IPS DF 6.9 (cell line): ENCODE data around the gene SH3GL1.
A peak's percentile ranks its signal among the peaks of the same experiment; 100 is the strongest.
"Not testable (repeated sequence)": the region's sequence is repeated elsewhere in the genome, so short reads cannot be mapped to it uniquely, and the experiment has no call there.

Source experiments
- DNase-seq: peaks from one replicate; pipeline ENCODE4 v3.0.0-alpha.2; 2013; ENCODE audit warnings: low read depth, low spot score
- H3K27ac ChIP-seq: one replicate; pipeline ENCODE4 v1.5.1; 2013; ENCODE audit warnings: low read length, control low read depth
- H3K27me3 ChIP-seq: 2 replicates; pipeline ENCODE4 v1.6.1; 2013; ENCODE audit warnings: mild to moderate bottlenecking, low read length; ENCODE audit not compliant: control insufficient read depth, insufficient read depth
- H3K36me3 ChIP-seq: 2 replicates; pipeline ENCODE4 v1.6.1; 2013; ENCODE audit warnings: low read length; ENCODE audit not compliant: control insufficient read depth, insufficient read depth
- H3K4me1 ChIP-seq: 2 replicates; pipeline ENCODE4 v1.6.1; 2013; ENCODE audit warnings: low read length; ENCODE audit not compliant: control insufficient read depth, insufficient read depth
- H3K4me3 ChIP-seq: 2 replicates; pipeline ENCODE4 v1.5.1; 2013; ENCODE audit warnings: mild to moderate bottlenecking, low read length
- H3K9me3 ChIP-seq: 2 replicates; pipeline ENCODE4 v1.6.1; 2013; ENCODE audit warnings: low read length, inconsistent platforms; ENCODE audit not compliant: control insufficient read depth, insufficient read depth
- WGBS: extraction: QIAGEN DNeasy Blood & Tissue Kit; methylation state at CpG from one replicate; pipeline ENCODE4 v1.1.7; 2013; ENCODE audit warnings: mixed read lengths, missing lambda C conversion rate; ENCODE audit not compliant: insufficient read length, insufficient coverage; 5-methylcytosine and 5-hydroxymethylcytosine counted together

SH3GL1 gene

GRCh38 chr19:4352701-4353121 is 47.6 kb downstream of the SH3GL1 start:
- WGBS = no CpG with 5 or more reads among the region's 9 CpGs
- H3K27ac ChIP-seq = no peak overlapping the region
- H3K9me3 ChIP-seq = no peaks in the 10 kb centered on the region
- no peak overlapping the region for H3K4me3 ChIP-seq
- H3K36me3 ChIP-seq = peaks cover 10% of the 10 kb centered on the region
- H3K4me1 ChIP-seq = no peaks in the 10 kb centered on the region
- no peaks in the 10 kb centered on the region for H3K27me3 ChIP-seq
- no peak for DNase-seq

GRCh38 chr19:4350726-4351125 is 49.6 kb downstream of the SH3GL1 start:
- no peak overlapping the region for H3K4me3 ChIP-seq
- H3K4me1 ChIP-seq = no peaks in the 10 kb centered on the region
- no peaks in the 10 kb centered on the region for H3K9me3 ChIP-seq
- WGBS = no CpG with 5 or more reads among the region's 9 CpGs
- H3K36me3 ChIP-seq = peaks cover 12% of the 10 kb centered on the region
- no peaks in the 10 kb centered on the region for H3K27me3 ChIP-seq
- DNase-seq = no peak
- no peak overlapping the region for H3K27ac ChIP-seq

DNA sequence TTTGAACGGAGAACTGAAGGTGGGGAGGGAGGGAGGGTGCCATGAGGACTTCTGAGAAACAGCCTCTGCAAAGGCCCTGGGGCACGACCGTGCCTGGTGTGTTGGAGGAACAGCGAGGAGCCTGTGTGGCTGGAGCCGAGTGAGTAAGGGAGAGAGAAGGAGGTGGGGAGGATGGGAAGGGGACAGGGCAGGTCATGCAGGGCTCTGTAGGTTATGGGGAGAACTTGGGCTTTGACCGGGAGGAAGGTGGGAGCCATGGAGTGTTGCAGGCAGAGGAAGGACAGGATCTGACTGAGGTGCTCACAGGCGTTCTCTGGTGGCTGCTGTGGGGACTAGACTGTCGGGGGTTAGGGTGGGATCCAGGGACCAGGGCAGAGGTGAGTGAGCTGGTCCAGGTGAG is 50.2 kb downstream of the SH3GL1 start:
- H3K27ac ChIP-seq = no peak overlapping the region
- no peaks in the 10 kb centered on the region for H3K27me3 ChIP-seq
- H3K4me3 ChIP-seq = no peak overlapping the region
- H3K36me3 ChIP-seq = peaks cover 15% of the 10 kb centered on the region
- WGBS = no CpG with 5 or more reads among the region's 8 CpGs
- H3K9me3 ChIP-seq = no peaks in the 10 kb centered on the region
- H3K4me1 ChIP-seq = no peaks in the 10 kb centered on the region
- no peak for DNase-seq

- not testable (repeated sequence) for H3K4me3 ChIP-seq, H3K27ac ChIP-seq, H3K4me1 ChIP-seq, H3K9me3 ChIP-seq, H3K27me3 ChIP-seq, DNase-seq
- no CpG with 5 or more reads among the region's 16 CpGs for WGBS
- H3K36me3 ChIP-seq = peaks cover 13% of the 10 kb centered on the region
Measured at GRCh38 chr19:4349225-4349624, 51.1 kb downstream of the SH3GL1 start.

DNA sequence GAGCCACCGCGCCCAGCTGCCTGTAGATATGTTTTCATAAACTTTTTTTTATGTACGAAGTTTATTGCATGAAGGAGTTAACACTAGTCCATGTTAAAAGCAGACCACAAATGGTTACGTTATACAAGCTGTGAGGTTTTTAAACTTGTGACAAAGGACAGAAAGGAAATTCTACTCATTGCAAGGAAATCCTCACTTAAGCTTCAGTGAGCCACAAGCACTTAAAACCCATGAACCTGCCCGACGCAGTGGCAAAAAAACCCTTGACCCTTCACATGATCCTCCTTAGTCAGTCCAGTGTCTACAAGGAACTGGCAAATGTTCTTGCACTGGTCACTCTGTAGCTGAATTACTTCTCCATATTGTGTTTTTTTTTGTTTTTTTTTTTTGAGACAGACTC is 52.8 kb downstream of the SH3GL1 start:
- no peaks in the 10 kb centered on the region; the same call in 1 of the 2 replicates for H3K4me1 ChIP-seq

GRCh38 chr19:4346020-4346383 is 54.3 kb downstream of the SH3GL1 start:
- Histone ChIP-seq H3K4me3 (no peak overlapping the region), H3K36me3 (peaks cover 7% of the 10 kb centered on the region), H3K9me3 (no peaks in the 10 kb centered on the region), H3K27me3 (no peaks in the 10 kb centered on the region), H3K27ac (no peak overlapping the region), H3K4me1 (peaks cover 2% of the 10 kb centered on the region)
- no CpG with 5 or more reads among the region's 6 CpGs for WGBS
- DNase-seq = no peak

More for the DNA sequence above, 52.8 kb downstream of the SH3GL1 start:
- Histone ChIP-seq H3K9me3 (no peaks in the 10 kb centered on the region), H3K4me3 (no peak overlapping the region), H3K36me3 (peaks cover 7% of the 10 kb centered on the region), H3K27ac (no peak overlapping the region), H3K27me3 (no peaks in the 10 kb centered on the region)
- no peak for DNase-seq
- WGBS = no CpG with 5 or more reads among the region's 6 CpGs

- no peak overlapping the region for H3K27ac ChIP-seq
- H3K27me3 ChIP-seq = no peaks in the 10 kb centered on the region
- no CpG with 5 or more reads among the region's 15 CpGs for WGBS
- peaks cover 7% of the 10 kb centered on the region for H3K36me3 ChIP-seq
- no peaks in the 10 kb centered on the region for H3K9me3 ChIP-seq
- no peak overlapping the region for H3K4me3 ChIP-seq
- DNase-seq = no peak
- peaks cover 2% of the 10 kb centered on the region for H3K4me1 ChIP-seq
Measured at GRCh38 chr19:4345342-4346019, 54.9 kb downstream of the SH3GL1 start.

DNA sequence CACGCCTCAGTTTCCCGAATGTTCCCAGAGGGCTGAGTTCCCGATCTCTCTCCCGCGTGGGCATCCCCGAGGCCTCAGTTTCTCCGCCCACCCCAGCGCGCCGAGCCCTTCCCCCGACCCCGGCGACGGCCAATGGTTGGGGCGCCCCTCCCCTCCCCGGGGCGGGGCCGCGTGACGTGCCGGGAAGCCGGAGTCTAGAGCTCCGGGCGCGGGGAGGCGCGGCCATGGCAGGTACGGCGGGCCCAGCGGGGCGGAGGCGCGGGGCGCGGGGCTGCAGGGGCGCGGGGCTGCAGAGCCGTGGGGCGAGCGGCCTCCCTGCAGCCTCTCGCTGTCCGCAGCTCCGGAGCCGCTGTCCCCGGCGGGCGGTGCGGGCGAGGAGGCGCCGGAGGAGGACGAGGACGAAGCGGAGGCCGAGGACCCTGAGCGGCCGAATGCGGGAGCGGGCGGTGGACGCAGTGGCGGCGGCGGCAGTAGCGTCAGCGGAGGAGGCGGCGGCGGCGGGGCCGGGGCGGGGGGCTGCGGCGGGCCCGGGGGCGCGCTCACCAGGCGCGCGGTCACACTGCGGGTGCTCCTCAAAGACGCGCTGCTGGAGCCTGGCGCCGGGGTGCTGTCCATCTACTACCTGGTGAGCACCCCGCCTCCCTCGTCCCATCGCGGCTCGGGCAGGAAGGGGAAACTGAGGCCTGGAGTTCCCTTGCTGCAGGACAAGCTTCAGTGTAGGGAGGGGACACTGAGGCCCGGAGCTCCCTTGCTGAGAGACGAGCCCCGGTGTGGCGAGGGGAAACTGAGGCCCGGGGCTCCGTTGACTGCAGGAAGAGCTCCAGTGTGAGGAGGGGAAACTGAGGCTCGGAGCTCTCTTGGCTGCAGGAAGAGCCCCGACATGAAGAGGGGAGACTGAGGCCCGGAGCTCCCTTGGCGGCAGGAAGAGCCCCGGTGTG is 56.7 kb downstream of the SH3GL1 start, which contains the start of gene MPND:
Gene MPND (plus strand): TSS at position 193 of the 938 bp plus-strand sequence. CDS start 32 bp downstream, at position 225.
- Histone ChIP-seq H3K27me3 (no peaks in the 10 kb centered on the region), H3K27ac (no peak within 1 kb of the TSS), H3K36me3 (peaks cover 7% of the 10 kb centered on the region), H3K4me1 (peaks cover 2% of the 10 kb centered on the region), H3K4me3 (peak within 1 kb of the TSS; percentile 59; the same call in 1 of the 2 replicates), H3K9me3 (no peaks in the 10 kb centered on the region)
- no CpG with 5 or more reads among the region's 101 CpGs for WGBS
- no peak for DNase-seq

DNA sequence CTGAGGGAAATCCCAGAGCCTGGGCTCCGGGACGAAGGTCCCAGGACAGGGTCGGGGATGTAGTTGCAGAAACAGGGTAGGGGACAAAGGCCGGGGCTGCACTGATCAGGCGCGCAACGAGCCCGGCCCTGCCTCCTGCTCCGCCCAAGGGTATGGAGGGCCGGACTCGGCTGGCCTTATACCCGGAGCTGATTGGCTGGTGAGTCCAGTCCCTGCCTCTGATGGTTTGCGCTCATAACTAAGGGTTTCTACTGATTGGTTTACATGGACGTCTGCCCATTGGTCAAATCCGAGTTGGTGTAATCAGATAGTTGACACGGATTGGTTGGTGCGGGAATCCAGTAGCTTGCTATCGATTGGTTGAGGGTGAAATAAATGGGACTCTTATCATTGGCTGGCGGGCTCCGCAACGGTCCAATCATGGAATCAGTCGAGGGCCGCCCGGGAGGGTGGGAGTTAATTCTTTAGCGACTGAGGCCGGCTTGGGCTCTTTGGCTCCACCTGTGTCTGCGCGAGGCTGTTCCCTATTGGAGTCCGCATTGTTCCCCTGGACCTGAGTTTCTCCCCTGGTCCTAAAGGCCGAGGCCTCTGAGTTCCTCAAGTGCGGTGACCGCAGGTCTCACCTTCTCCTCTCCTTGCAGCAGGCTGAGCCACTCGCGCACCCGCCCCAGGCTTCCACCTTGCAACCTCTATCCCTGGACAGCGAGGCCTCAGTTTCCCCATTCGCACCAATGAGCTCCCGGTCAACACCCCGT is 57.6 kb downstream of the SH3GL1 start:
- no peak overlapping the region for H3K27ac ChIP-seq
- no peaks in the 10 kb centered on the region for H3K27me3 ChIP-seq
- peak overlapping the region; percentile 59; the same call in 1 of the 2 replicates for H3K4me3 ChIP-seq
- peaks cover 3% of the 10 kb centered on the region for H3K4me1 ChIP-seq
- no peaks in the 10 kb centered on the region for H3K9me3 ChIP-seq
- H3K36me3 ChIP-seq = peaks cover 7% of the 10 kb centered on the region
- no CpG with 5 or more reads among the region's 39 CpGs for WGBS
- peak; percentile 99 for DNase-seq

DNA sequence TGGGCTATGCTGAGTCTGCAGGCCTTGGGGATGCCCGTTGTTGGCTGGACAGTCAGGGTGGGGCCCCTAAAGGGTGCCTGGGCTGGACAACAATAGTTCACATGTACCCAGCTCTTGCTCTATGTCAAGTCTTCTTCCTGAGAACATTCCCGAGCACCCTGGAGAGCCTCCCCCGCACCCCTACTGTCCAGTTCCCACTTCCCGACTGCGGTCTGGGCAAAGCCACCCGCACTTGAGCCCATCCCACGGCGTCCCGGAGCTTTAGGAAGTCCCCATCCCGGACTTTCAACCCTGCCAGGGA is 58.1 kb downstream of the SH3GL1 start:
- H3K27ac ChIP-seq = no peak overlapping the region
- no peaks in the 10 kb centered on the region for H3K9me3 ChIP-seq
- H3K36me3 ChIP-seq = peaks cover 7% of the 10 kb centered on the region
- WGBS = no CpG with 5 or more reads among the region's 10 CpGs
- DNase-seq = no peak
- peaks cover 3% of the 10 kb centered on the region for H3K4me1 ChIP-seq
- H3K27me3 ChIP-seq = no peaks in the 10 kb centered on the region
- peak overlapping the region; percentile 48; the same call in 1 of the 2 replicates for H3K4me3 ChIP-seq
